Kidney (tissue), 14 donors: Measurements from ENCODE around the gene SOX6. TPM values are rescaled to one million over a fixed set of nuclear protein-coding genes. Genes with fewer than 3 reads are reported as not detected.
"Not testable (repeated sequence)": the region's sequence is repeated elsewhere in the genome, so short reads cannot be mapped to it uniquely, and the experiment has no call there.

Experiments
- DNase-seq, 5 donors: peaks; one replicate each; pipeline ENCODE4 v3.0.0-alpha.2; 2013 to 2020
- FAIRE-seq: peaks from 2 replicates; lab custom pipeline; 2012; peaks lifted over from hg19 to GRCh38; lab: Jason Lieb, UNC
- H3K27ac ChIP-seq, 2 donors: one replicate each; pipeline ENCODE4 v1.7.0; 2013; ENCODE audit warnings: low read depth in 2 of 2, low read length in 2 of 2, inconsistent platforms in 1 of 2
- H3K27me3 ChIP-seq: one replicate; pipeline ENCODE4 v1.7.1; 2013; ENCODE audit warnings: low read length, inconsistent platforms; ENCODE audit not compliant: control insufficient read depth, insufficient read depth
- H3K36me3 ChIP-seq, 3 donors: one replicate each; pipeline versions ENCODE4 v1.7.0 to v1.7.1; 2013; ENCODE audit warnings: low read length in 3 of 3, control low read depth in 1 of 3, inconsistent platforms in 1 of 3; ENCODE audit not compliant: insufficient read depth in 3 of 3, control insufficient read depth in 2 of 3
- H3K4me1 ChIP-seq, 3 donors: one replicate each; pipeline versions ENCODE4 v1.7.0 to v1.7.1; 2013; ENCODE audit warnings: low read length in 3 of 3, inconsistent platforms in 1 of 3, low read depth in 1 of 3; ENCODE audit not compliant: control insufficient read depth in 2 of 3, insufficient read depth in 2 of 3
- H3K4me3 ChIP-seq, 3 donors: one replicate each; pipeline versions ENCODE4 v1.7.0 to v1.8.1; 2013; ENCODE audit warnings: low read length in 3 of 3, control low read depth in 1 of 3, inconsistent platforms in 1 of 3
- H3K9ac ChIP-seq, 3 donors: one replicate each; pipeline versions ENCODE4 v1.7.0 to v1.7.1; 2013; ENCODE audit warnings: low read length in 3 of 3, control low read depth in 1 of 3, inconsistent platforms in 1 of 3
- H3K9me3 ChIP-seq, 3 donors: one replicate each; pipeline versions ENCODE4 v1.7.0 to v1.7.1; 2013; ENCODE audit warnings: low read length in 3 of 3, control low read depth in 1 of 3, inconsistent platforms in 1 of 3; ENCODE audit not compliant: control insufficient read depth in 2 of 3, insufficient read depth in 1 of 3
- CTCF ChIP-seq: IDR thresholded peaks from 3 replicates; pipeline ENCODE4 v1.5.1; 2012; ENCODE audit warnings: mild to moderate bottlenecking, moderate library complexity, borderline replicate concordance; ENCODE audit not compliant: insufficient read depth; ENCODE audit errors: extremely low read depth
- intact Hi-C: fragments of 100-400 bp; cut with DNase I; formaldehyde crosslinking; loops from one replicate; pipeline ENCODE4 v1.11.1; 2022
- polyA plus RNA-seq: library from polyadenylated mRNA; stranded (reverse); fragments of 350-450 nt; fragmentation: Illumina TruSeq; extraction: RNeasy Lipid Tissue Mini Kit (QIAGEN cat#74804); gene quantifications from one replicate; pipeline ENCODE4 v1.2.3, GENCODE V29; 2014; ENCODE audit warnings: low read depth, low replicate concordance; ENCODE audit not compliant: insufficient read depth
- total RNA-seq: library from RNA; stranded (reverse); fragmentation: NEBNext Ultra II Directional; extraction: Animal tissue kit (Norgen Biotek cat#: 25700); gene quantifications from one replicate; pipeline ENCODE4 v1.2.1, GENCODE V29; 2021
- donor health status: control.
- donor health status: control.
- donor health status: control.
- donor health status: control.
- donor health status: control.
- donor health status: DM: yes; HTN: yes; CAD: no.
- donor health status: Normal renal cell carcinoma (clear cell type).

The SOX6 gene
- total and polyA plus RNA-seq, 2 donors from 2014 or later, result 5.0 to 47.3 TPM

DNA sequence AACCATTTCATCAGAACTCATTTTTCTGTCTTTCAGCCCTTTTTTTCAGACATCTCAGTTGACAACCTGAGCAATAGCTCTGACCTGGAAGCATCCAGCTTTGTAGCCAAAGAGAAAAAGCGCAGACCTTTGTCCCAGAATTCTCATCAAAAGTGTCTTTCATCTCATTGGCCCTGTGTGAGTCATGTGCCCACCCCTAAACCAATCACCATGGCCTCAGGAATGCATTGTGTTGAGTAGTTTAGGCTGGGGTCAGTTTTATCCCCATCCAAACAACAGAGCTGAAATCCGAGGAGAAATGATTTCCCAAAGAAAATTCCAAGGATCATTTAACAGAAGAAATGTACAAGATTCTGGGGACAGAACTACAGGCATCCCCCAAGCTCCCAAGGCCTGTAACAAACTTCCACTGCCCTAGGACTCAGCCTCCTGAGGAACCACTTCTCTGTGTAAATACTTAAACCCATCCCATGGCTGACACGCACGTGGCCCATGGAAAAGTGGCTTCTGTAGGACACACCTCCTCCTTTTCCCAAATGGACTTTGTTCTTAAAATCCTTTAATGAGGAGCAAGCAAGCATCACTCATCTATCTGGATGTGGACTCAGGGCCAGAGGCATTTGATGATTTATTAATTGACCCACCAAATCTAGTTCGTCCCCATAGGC is 429.0 kb downstream of the SOX6 start:
- H3K36me3 ChIP-seq, result no peaks in the 10 kb centered on the region
- H3K4me1 ChIP-seq, result no peaks in the 10 kb centered on the region
- H3K4me3 ChIP-seq, result no peak overlapping the region
- no peaks in the 10 kb centered on the region for H3K9me3 ChIP-seq
- no peak for TF ChIP-seq CTCF
- intact Hi-C loops, result no loop called here
- no peak overlapping the region for H3K9ac ChIP-seq
- H3K27ac ChIP-seq, result no peak overlapping the region
- DNase-seq, result no peak
- no peak for FAIRE-seq
- no peaks in the 10 kb centered on the region for H3K27me3 ChIP-seq

GRCh38 chr11:15926071-15926470 is 430.3 kb downstream of the SOX6 start:
- Histone ChIP-seq H3K4me1 (no peaks in the 10 kb centered on the region), H3K9me3 (no peaks in the 10 kb centered on the region), H3K9ac (no peak overlapping the region), H3K27me3 (no peaks in the 10 kb centered on the region), H3K4me3 (no peak overlapping the region), H3K36me3 (no peaks in the 10 kb centered on the region), H3K27ac (no peak overlapping the region)
- DNase-seq, result no peak
- intact Hi-C loops, result no loop called here
- FAIRE-seq, result no peak
- TF ChIP-seq CTCF, result no peak

- no peak for TF ChIP-seq CTCF
- no peaks in the 10 kb centered on the region for H3K36me3 ChIP-seq
- intact Hi-C loops, result no loop called here
- no peak overlapping the region for H3K4me3 ChIP-seq
- H3K27ac ChIP-seq, result no peak overlapping the region
- H3K27me3 ChIP-seq, result no peaks in the 10 kb centered on the region
- H3K4me1 ChIP-seq, result no peaks in the 10 kb centered on the region
- FAIRE-seq (no peak), DNase-seq (peak in 3 of 5 donors; percentile 5 to 37 (median 33))
- no peak overlapping the region for H3K9ac ChIP-seq
- no peaks in the 10 kb centered on the region for H3K9me3 ChIP-seq
These were observed 433.2 kb downstream of the SOX6 start for GRCh38 chr11:15923183-15923582.

GRCh38 chr11:15922745-15923144 is 433.6 kb downstream of the SOX6 start:
- H3K27ac ChIP-seq, intact Hi-C loops, H3K36me3 ChIP-seq, H3K4me3 ChIP-seq, H3K27me3 ChIP-seq, H3K4me1 ChIP-seq, H3K9ac ChIP-seq, H3K9me3 ChIP-seq, FAIRE-seq, DNase-seq: not testable (repeated sequence)
